CD4-positive, alpha-beta T cell treated with Interleukin-6 for 4 hours (primary cell): ENCODE data around the gene C15orf39.
"Not testable (repeated sequence)": the region's sequence is repeated elsewhere in the genome, so short reads cannot be mapped to it uniquely, and the experiment has no call there.

Source experiments
- DNase-seq: peaks from one replicate; pipeline ENCODE4 v3.0.0-alpha.2; 2020; ENCODE audit warnings: mixed read lengths

C15orf39 gene

GRCh38 chr15:75213212-75213767 is 11.6 kb downstream of the C15orf39 start:
- no peak for DNase-seq

- no peak for DNase-seq
Observed at GRCh38 chr15:75213768-75214221, 12.1 kb downstream of the C15orf39 start.

GRCh38 chr15:75214293-75215096 is 12.8 kb downstream of the C15orf39 start:
- no peak for DNase-seq

GRCh38 chr15:75215107-75216004 is 13.7 kb downstream of the C15orf39 start:
- no peak for DNase-seq

- DNase-seq = no peak
Observed at GRCh38 chr15:75217012-75217411, 15.3 kb downstream of the C15orf39 start.

GRCh38 chr15:75217574-75217973 is 15.9 kb downstream of the C15orf39 start:
- DNase-seq = not testable (repeated sequence)

- DNase-seq = not testable (repeated sequence)
Observed at GRCh38 chr15:75219507-75219929, 17.8 kb downstream of the C15orf39 start.

GRCh38 chr15:75223688-75224087 is 22.0 kb downstream of the C15orf39 start:
- DNase-seq = no peak

- no peak for DNase-seq
Observed at GRCh38 chr15:75224281-75224680, 22.6 kb downstream of the C15orf39 start.

- not testable (repeated sequence) for DNase-seq
Observed at GRCh38 chr15:75225102-75225836, 23.6 kb downstream of the C15orf39 start.

GRCh38 chr15:75225951-75226732 is 24.5 kb downstream of the C15orf39 start:
- DNase-seq = no peak

GRCh38 chr15:75227112-75227511 is 25.4 kb downstream of the C15orf39 start:
- DNase-seq = not testable (repeated sequence)

GRCh38 chr15:75227663-75228280 is 26.1 kb downstream of the C15orf39 start:
- DNase-seq = no peak

GRCh38 chr15:75228787-75229186 is 27.1 kb downstream of the C15orf39 start:
- no peak for DNase-seq

- no peak for DNase-seq
Observed at GRCh38 chr15:75229191-75230015, 27.7 kb downstream of the C15orf39 start.

- DNase-seq = no peak
Observed at GRCh38 chr15:75230016-75230343, 28.3 kb downstream of the C15orf39 start.

GRCh38 chr15:75230551-75231371 is 29.1 kb downstream of the C15orf39 start:
- DNase-seq = no peak

GRCh38 chr15:75231836-75232235 is 30.2 kb downstream of the C15orf39 start:
- DNase-seq = no peak

GRCh38 chr15:75232252-75232813 is 30.7 kb downstream of the C15orf39 start:
- DNase-seq = no peak
